T-helper 1 cell (primary cell): ENCODE measurements around the gene DRGX.

Source experiments
- DNase-seq, 5 donors: peaks; one replicate each; pipeline ENCODE4 v3.0.0-alpha.2; 2012 to 2020

Gene DRGX

GRCh38 chr10:49381111-49381900 lies 14.6 kb downstream of the DRGX start:
- no peak for DNase-seq

- no peak for DNase-seq
These were observed 16.1 kb downstream of the DRGX start for GRCh38 chr10:49379596-49380410.

GRCh38 chr10:49377256-49377655 lies 18.6 kb downstream of the DRGX start:
- no peak for DNase-seq

GRCh38 chr10:49375611-49376010 lies 20.3 kb downstream of the DRGX start:
- DNase-seq: no peak

- no peak for DNase-seq
These were observed 21.1 kb downstream of the DRGX start for GRCh38 chr10:49374740-49375139.

- no peak for DNase-seq
These were observed 22.5 kb downstream of the DRGX start for GRCh38 chr10:49373361-49373760.

- no peak for DNase-seq
These were observed 23.9 kb downstream of the DRGX start for GRCh38 chr10:49371967-49372366.

GRCh38 chr10:49370326-49371100 lies 25.4 kb downstream of the DRGX start:
- no peak for DNase-seq

- DNase-seq: no peak
These were observed 26.4 kb downstream of the DRGX start for GRCh38 chr10:49369216-49370162.

- DNase-seq: no peak
These were observed 27.6 kb downstream of the DRGX start for GRCh38 chr10:49368256-49368655.

- DNase-seq: no peak
These were observed 28.3 kb downstream of the DRGX start for GRCh38 chr10:49367600-49367999.

- no peak for DNase-seq
These were observed 29.4 kb downstream of the DRGX start for GRCh38 chr10:49366460-49366859.

GRCh38 chr10:49365675-49366415 lies 30.0 kb downstream of the DRGX start:
- DNase-seq: no peak

- DNase-seq: no peak
These were observed 30.6 kb downstream of the DRGX start for GRCh38 chr10:49365275-49365674.

- no peak for DNase-seq
These were observed 31.1 kb downstream of the DRGX start for GRCh38 chr10:49364747-49365146.

GRCh38 chr10:49364051-49364450 lies 31.8 kb downstream of the DRGX start:
- no peak for DNase-seq

- DNase-seq: no peak
These were observed 32.4 kb downstream of the DRGX start for GRCh38 chr10:49363309-49364031.

GRCh38 chr10:49362596-49363260 lies 33.2 kb downstream of the DRGX start:
- DNase-seq: no peak

GRCh38 chr10:49361735-49362568 lies 33.9 kb downstream of the DRGX start:
- no peak for DNase-seq
